Breast epithelium (tissue), 4 donors: ENCODE data around the gene L3MBTL2. TPM values are rescaled to one million over a fixed set of nuclear protein-coding genes. Genes with fewer than 3 reads are reported as not detected.

Experiments
- DNase-seq, 2 donors: peaks; one replicate each; pipeline ENCODE4 v3.0.0-alpha.2; 2019; ENCODE audit warnings: low spot score in 2 of 2
- H3K27ac ChIP-seq, 2 donors: fragments of 200-600 bp; sonication (generic) in 1 of 2; one replicate each; pipeline ENCODE4 v1.5.1; 2016 to 2019; ENCODE audit warnings: mild to moderate bottlenecking in 1 of 2
- H3K27me3 ChIP-seq, 2 donors: fragments of 200-600 bp; sonication (generic) in 1 of 2; one replicate each; pipeline versions ENCODE4 v1.5.1 to v1.6.0; 2017 to 2019; ENCODE audit warnings: control low read depth in 1 of 2, mild to moderate bottlenecking in 1 of 2
- H3K36me3 ChIP-seq: fragments of 200-600 bp; one replicate; pipeline ENCODE4 v1.5.1; 2019
- H3K4me1 ChIP-seq, 2 donors: fragments of 200-600 bp; sonication (generic); one replicate each; pipeline ENCODE4 v1.5.1; 2016 to 2019; ENCODE audit warnings: control low read depth in 1 of 2
- H3K4me3 ChIP-seq, 3 donors: fragments of 200-600 bp; sonication (generic); 1 replicate in 2 of 3; 2 replicates in 1 of 3; pipeline ENCODE4 v1.5.1; 2016 to 2019; ENCODE audit warnings: mild to moderate bottlenecking in 3 of 3, moderate library complexity in 2 of 3
- H3K9me3 ChIP-seq, 2 donors: fragments of 200-600 bp; sonication (generic) in 1 of 2; one replicate each; pipeline ENCODE4 v1.5.1; 2016 to 2019; ENCODE audit warnings: control low read depth in 1 of 2
- POLR2A ChIP-seq: fragments of 450-650 bp; IDR thresholded peaks from one replicate; pipeline ENCODE4 v1.6.1; 2016; ENCODE audit warnings: antibody characterized with exemption, mild to moderate bottlenecking, moderate library complexity
- POLR2AphosphoS5 ChIP-seq, 3 donors: sonication (generic); formaldehyde crosslinking; IDR thresholded peaks; one replicate each; pipeline ENCODE4 v1.6.1; 2017; ENCODE audit warnings: antibody characterized with exemption in 3 of 3
- intact Hi-C: fragments of 100-400 bp; cut with DNase I; formaldehyde crosslinking; loops from one replicate; pipeline ENCODE4 v1.15.1; 2023; ENCODE audit warnings: low total_unique reads
- total RNA-seq, 3 donors: library from RNA; depleted of rRNA; stranded (reverse); fragments of >200 nt; gene quantifications; one replicate each; pipeline ENCODE4 v1.1.0, GENCODE V29; 2016
- TF ChIP-seq, protein P1 (sequence below), 3 donors: fragments of 450-650 bp; IDR thresholded peaks; one replicate each; pipeline ENCODE4 v1.5.1; 2016 to 2017; ENCODE audit warnings: antibody characterized with exemption in 3 of 3, mild to moderate bottlenecking in 3 of 3, moderate library complexity in 3 of 3

L3MBTL2 gene
- 10 to 100 TPM; 13.1 to 22.5 (median 17.0) TPM for total RNA-seq

DNA sequence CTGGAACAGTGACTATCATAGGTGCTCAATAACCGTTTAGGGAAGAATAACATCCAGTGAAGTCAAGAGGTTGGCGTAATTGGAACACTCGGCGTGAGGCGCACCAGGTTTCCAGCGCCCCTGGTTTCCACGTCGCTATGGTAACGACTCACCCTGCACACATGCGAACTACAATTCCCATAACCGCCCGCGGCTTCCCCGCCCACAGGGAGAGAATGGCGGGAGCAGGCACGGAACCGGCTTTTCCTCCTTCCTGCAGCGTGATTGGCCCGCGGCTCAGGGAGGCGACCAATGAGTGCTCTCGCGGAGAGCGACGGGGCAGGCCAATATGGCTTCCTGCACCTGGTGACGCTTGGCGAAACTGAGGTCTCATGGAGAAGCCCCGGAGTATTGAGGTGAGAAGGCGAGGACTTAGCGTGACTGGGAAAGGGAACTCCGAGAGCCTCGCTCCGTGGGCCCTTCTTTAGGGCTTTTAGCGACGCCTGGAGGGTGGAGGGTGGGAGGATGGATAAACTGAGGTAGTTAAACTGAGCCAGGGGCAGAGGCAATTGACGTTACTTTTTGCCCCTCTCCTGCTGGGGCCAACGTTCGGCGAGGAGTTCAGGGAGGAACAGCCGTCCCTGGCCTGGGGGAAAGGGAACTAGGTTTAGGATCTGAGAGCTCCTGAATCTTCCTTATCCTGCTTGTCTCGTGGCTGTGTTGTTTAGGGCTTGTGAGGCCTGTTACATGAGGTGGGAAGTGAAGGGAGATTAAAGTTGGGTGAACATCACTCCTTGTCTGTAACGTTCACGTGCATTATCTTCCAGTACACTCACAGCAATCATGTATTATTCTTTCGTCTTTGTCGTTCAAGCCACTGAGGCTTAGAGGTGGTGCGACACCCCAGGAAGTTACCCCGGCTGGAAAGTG is at the start of gene L3MBTL2:
L3MBTL2 (plus strand) TSS at position 321 of the 909 bp plus-strand sequence; CDS start at position 372, 51 bp downstream.
- peak; percentile 97 to 98 for DNase-seq
- TF ChIP-seq, protein P1, sequence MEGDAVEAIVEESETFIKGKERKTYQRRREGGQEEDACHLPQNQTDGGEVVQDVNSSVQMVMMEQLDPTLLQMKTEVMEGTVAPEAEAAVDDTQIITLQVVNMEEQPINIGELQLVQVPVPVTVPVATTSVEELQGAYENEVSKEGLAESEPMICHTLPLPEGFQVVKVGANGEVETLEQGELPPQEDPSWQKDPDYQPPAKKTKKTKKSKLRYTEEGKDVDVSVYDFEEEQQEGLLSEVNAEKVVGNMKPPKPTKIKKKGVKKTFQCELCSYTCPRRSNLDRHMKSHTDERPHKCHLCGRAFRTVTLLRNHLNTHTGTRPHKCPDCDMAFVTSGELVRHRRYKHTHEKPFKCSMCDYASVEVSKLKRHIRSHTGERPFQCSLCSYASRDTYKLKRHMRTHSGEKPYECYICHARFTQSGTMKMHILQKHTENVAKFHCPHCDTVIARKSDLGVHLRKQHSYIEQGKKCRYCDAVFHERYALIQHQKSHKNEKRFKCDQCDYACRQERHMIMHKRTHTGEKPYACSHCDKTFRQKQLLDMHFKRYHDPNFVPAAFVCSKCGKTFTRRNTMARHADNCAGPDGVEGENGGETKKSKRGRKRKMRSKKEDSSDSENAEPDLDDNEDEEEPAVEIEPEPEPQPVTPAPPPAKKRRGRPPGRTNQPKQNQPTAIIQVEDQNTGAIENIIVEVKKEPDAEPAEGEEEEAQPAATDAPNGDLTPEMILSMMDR (IDR thresholded peaks at IDR 0.05), result no peak
- TF ChIP-seq POLR2A (peak; percentile 32), POLR2AphosphoS5 (IDR thresholded peaks at IDR 0.05) (peak in 2 of 3 donors; percentile 67 to 69)
- intact Hi-C loops, result no loop called here
- Histone ChIP-seq H3K27me3 (no peaks in the 10 kb centered on the region), H3K9me3 (no peaks in the 10 kb centered on the region), H3K4me3 (peak within 1 kb of the TSS; percentile 80 to 86 (median 86)), H3K36me3 (no peaks in the 10 kb centered on the region), H3K4me1 (no peaks in the 10 kb centered on the region), H3K27ac (peak within 1 kb of the TSS; percentile 61 to 75)

DNA sequence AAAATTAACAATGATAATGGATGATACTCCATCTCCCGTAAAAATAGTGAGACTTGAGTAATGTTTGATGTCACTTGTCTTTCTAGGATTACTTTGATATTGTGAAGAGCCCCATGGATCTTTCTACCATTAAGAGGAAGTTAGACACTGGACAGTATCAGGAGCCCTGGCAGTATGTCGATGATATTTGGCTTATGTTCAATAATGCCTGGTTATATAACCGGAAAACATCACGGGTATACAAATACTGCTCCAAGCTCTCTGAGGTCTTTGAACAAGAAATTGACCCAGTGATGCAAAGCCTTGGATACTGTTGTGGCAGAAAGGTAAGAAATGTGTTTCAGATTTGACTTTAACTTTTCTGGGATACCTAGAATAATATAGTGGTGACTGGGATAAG is 48.0 kb upstream of the L3MBTL2 start:
- DNase-seq, result no peak
- H3K36me3 ChIP-seq, result peaks cover 23% of the 10 kb centered on the region

DNA sequence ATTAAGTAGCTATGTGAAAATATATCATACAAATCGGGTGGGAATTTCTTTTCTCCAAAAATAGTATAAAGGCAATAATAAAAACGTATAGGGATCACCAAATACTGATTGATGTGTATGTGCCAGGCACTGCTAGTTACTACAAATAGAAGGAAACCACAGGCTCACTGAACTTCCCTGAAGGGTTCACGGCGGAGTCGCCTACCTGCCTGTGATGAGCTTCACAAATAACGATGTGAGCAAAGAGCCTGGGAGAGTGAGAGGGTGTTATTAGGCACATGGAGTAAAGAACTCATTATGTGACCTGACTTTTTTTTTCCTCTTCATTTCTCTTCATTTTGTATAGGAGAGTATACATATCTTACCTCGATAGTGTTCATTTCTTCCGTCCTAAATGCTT is 36.0 kb upstream of the L3MBTL2 start:
- Histone ChIP-seq H3K27me3 (no peaks in the 10 kb centered on the region), H3K4me3 (no peak overlapping the region), H3K36me3 (peaks cover 7% of the 10 kb centered on the region), H3K9me3 (no peaks in the 10 kb centered on the region), H3K27ac (no peak overlapping the region), H3K4me1 (no peaks in the 10 kb centered on the region)
- no peak for TF ChIP-seq POLR2AphosphoS5 (IDR thresholded peaks at IDR 0.05)
- TF ChIP-seq POLR2A, result no peak
- TF ChIP-seq, protein P1 (IDR thresholded peaks at IDR 0.05), result no peak
- intact Hi-C loops, result no loop called here
- no peak for DNase-seq

More for the DNA sequence above, 48.0 kb upstream of the L3MBTL2 start:
- Histone ChIP-seq H3K9me3 (no peaks in the 10 kb centered on the region), H3K27ac (no peak overlapping the region), H3K4me1 (no peaks in the 10 kb centered on the region), H3K4me3 (no peak overlapping the region), H3K27me3 (no peaks in the 10 kb centered on the region)
- TF ChIP-seq, protein P1 (IDR thresholded peaks at IDR 0.05), result no peak
- TF ChIP-seq POLR2A (no peak), POLR2AphosphoS5 (IDR thresholded peaks at IDR 0.05) (no peak)
- intact Hi-C loops, result no loop called here

DNA sequence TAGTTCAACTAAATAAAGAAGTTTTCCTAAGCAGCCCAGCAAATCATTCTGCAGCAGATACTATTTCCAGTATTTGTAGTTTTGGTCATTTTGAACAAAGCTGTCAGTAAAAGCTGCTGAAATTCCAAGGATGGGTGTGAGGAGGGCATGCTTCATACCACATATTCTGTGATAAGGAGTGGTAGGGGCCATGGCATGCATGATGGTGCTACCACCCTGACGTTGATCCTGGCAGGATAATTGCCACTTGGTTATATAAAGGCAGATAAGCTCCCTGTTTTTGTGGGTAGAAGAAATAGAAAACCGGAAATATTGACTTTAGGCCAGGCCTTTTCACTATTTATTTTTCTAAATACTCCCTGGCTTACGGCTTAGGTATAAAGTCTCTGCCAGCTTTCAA is 33.1 kb upstream of the L3MBTL2 start:
- Histone ChIP-seq H3K27me3 (no peaks in the 10 kb centered on the region), H3K9me3 (no peaks in the 10 kb centered on the region), H3K4me3 (no peak overlapping the region), H3K4me1 (no peaks in the 10 kb centered on the region), H3K36me3 (peaks cover 6% of the 10 kb centered on the region), H3K27ac (no peak overlapping the region)
- intact Hi-C loops, result no loop called here
- no peak for DNase-seq
- no peak for TF ChIP-seq POLR2AphosphoS5 (IDR thresholded peaks at IDR 0.05)
- TF ChIP-seq, protein P1 (IDR thresholded peaks at IDR 0.05), result no peak
- no peak for TF ChIP-seq POLR2A

DNA sequence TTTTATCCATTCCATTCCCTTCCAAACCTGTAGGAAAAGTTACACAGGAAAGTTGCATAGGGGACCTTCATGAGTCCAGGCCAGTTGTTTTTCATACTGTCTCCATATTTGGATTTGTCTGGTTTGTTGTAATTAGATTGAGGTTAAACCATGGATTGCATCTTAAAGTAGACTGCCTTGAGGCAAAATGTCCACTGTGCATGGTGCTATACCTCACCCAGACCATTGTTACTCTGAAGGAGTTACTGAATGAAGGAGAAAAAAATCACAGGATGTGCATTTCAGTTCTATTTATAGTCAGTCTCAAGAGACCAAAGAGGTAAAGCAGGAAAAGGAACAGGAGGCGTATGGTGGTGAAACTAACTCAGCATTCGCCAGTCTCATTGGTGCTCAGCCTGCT is 29.6 kb upstream of the L3MBTL2 start:
- no peak for DNase-seq
- Histone ChIP-seq H3K27ac (no peak overlapping the region), H3K9me3 (no peaks in the 10 kb centered on the region), H3K27me3 (no peaks in the 10 kb centered on the region), H3K4me3 (no peak overlapping the region), H3K36me3 (peaks cover 6% of the 10 kb centered on the region), H3K4me1 (no peaks in the 10 kb centered on the region)
- TF ChIP-seq POLR2A (no peak), POLR2AphosphoS5 (IDR thresholded peaks at IDR 0.05) (no peak)
- TF ChIP-seq, protein P1 (IDR thresholded peaks at IDR 0.05), result no peak
- intact Hi-C loops, result no loop called here
